WI38 (cell line): Measurements from ENCODE around the gene VIPAS39.
A peak's percentile ranks its signal among the peaks of the same experiment; 100 is the strongest.

ENCODE experiments used
- H3K4me3 ChIP-seq: 2 replicates; pipeline ENCODE4 v1.5.1; 2011; ENCODE audit warnings: low read depth, mild to moderate bottlenecking, control low read depth, low read length
- TF ChIP-seq, protein P1 (sequence below): IDR thresholded peaks from 2 replicates; pipeline ENCODE4 v1.5.1; 2012; ENCODE audit warnings: low read depth, mild to moderate bottlenecking, control low read depth, low read length

Gene VIPAS39

DNA sequence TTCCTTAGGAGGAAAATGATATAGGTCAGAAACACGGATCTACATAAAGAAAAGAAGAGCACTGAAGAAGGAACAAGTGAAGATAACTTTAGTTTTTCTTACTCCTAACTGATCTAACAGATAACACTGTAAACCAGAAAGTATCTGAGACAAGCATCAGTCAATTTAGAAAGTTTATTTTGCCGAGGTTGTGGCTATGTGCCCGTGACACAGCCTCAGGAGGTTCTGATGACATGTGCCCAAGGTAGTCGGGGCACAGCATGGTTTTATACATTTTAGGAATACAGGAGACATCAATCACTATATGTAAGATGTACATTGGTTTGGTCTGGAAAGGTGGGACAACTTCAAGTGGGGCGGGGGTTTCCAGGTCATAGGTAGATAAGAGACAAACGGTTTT lies 57.2 kb downstream of the VIPAS39 start:
- no peak overlapping the region for H3K4me3 ChIP-seq
- TF ChIP-seq, protein P1, sequence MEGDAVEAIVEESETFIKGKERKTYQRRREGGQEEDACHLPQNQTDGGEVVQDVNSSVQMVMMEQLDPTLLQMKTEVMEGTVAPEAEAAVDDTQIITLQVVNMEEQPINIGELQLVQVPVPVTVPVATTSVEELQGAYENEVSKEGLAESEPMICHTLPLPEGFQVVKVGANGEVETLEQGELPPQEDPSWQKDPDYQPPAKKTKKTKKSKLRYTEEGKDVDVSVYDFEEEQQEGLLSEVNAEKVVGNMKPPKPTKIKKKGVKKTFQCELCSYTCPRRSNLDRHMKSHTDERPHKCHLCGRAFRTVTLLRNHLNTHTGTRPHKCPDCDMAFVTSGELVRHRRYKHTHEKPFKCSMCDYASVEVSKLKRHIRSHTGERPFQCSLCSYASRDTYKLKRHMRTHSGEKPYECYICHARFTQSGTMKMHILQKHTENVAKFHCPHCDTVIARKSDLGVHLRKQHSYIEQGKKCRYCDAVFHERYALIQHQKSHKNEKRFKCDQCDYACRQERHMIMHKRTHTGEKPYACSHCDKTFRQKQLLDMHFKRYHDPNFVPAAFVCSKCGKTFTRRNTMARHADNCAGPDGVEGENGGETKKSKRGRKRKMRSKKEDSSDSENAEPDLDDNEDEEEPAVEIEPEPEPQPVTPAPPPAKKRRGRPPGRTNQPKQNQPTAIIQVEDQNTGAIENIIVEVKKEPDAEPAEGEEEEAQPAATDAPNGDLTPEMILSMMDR: no peak

DNA sequence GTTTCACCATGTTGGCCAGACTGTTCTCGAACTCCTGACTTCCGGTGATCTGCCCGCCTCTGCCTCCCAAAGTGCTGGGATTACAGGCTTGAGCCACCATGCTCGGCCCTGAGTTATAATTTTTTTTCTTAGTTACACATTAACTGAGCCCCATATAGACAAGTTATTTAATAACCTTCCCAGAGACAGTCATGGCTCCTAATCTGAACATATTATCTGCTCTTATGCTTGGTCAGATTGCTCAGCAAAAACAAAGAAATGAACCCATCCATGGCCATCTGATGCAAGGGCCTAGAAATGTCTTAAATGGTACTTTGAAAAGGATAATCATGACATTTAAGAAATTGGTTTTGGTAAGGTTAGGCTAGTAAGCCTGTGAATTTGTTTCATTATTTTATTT lies 67.2 kb downstream of the VIPAS39 start:
- no peak overlapping the region for H3K4me3 ChIP-seq
- TF ChIP-seq, protein P1: no peak

DNA sequence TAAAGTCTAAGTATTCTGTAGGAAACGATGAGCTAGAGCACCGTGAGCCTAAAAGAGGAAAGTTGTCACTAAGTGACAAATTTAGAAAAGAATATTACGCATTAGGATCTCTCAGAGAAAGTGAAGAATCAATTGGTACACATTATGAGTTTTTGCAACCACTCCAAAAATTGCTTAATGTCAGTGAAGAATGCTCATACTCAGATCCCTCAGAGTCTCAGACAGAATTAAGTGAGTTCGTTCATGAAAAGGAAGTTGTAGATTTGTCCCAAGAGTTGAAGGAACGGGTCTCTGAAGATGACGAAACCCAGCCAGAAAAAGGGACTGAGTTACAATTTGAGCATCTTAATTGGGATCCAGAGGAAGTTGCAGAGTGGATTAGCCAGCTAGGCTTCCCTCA lies 78.7 kb downstream of the VIPAS39 start:
- H3K4me3 ChIP-seq: no peak overlapping the region
- TF ChIP-seq, protein P1: no peak

GRCh38 chr14:77377502-77377844 lies 79.9 kb downstream of the VIPAS39 start:
- TF ChIP-seq, protein P1: no peak
- peak overlapping the region; percentile 80 for H3K4me3 ChIP-seq

DNA sequence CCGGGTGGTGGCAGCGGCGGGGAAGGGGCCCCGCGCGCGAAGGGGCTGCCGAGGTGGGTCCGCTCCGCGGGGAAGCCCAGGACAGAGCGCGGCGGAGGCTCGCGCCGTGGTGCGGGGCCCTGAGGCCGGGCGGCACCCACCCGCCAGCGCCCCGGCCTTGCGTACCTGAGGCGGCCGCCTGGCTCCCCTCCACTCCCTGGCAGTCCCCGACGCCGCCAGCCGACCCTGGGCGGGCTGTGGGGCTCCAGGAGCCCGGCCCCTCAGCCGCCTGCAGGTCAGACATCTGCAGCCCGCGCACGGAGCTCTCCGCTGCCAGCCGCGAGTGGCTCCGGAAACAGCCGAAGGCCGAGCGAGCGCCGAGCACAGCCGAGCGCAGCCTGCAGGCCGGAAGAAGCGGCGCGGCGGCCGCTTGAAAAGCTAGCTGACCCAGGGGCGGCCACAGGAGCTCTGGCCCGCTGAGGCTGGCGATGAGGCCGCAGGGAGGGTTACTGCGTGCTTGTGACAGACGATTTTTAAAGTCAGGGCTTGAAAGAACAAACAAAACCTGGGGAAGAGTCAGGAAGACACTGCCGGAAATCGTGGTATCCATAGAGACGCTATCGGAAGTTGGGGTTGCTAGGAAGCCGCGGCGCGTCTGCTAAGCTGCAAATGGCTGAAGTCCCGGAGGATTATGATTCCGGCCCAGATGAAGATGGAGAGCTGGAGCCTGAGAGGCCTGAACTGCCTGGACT lies 80.5 kb downstream of the VIPAS39 start, which contains the start of the genes SAMD15 and TMED8:
Gene SAMD15, plus strand, starts transcription at position 609 of the 731 bp plus-strand sequence. Its CDS starts 40 bp downstream, at position 649.
Gene TMED8, minus strand, starts transcription at position 324 of the 731 bp plus-strand sequence. Its CDS starts 41 bp downstream, at position 283.
- peak within 1 kb of the TSS; percentile 80 for H3K4me3 ChIP-seq
- TF ChIP-seq, protein P1: no peak
